ENCODE results near the gene ZNF214.

Gene ZNF214

GRCh38 chr11:7019500-7020182 is 505 bp downstream of the ZNF214 start:
- TF ChIP-seq CTCF (IDR thresholded peaks at IDR 0.05; ENCODE audit: low read length, missing control alignments), result no peak
- DNase-seq (ENCODE audit: low read depth), result no peak
- H3K4me3 ChIP-seq (replicated peaks; ENCODE audit: low read depth, low read length), result peak overlapping the region; percentile 88

- no peak for DNase-seq (ENCODE audit: low read depth)
- TF ChIP-seq CTCF (IDR thresholded peaks at IDR 0.05; ENCODE audit: low read length, missing control alignments), result no peak
- H3K4me3 ChIP-seq (replicated peaks; ENCODE audit: low read depth, low read length), result no peak overlapping the region
Observed at GRCh38 chr11:7016011-7016410, 4.1 kb downstream of the ZNF214 start.

- no peak overlapping the region for H3K4me3 ChIP-seq (replicated peaks; ENCODE audit: low read depth, low read length)
- no peak for DNase-seq (ENCODE audit: low read depth)
- no peak for TF ChIP-seq CTCF (IDR thresholded peaks at IDR 0.05; ENCODE audit: low read length, missing control alignments)
Observed at GRCh38 chr11:7014118-7014517, 6.0 kb downstream of the ZNF214 start.

- no peak overlapping the region for H3K4me3 ChIP-seq (replicated peaks; ENCODE audit: low read depth, low read length)
- DNase-seq (ENCODE audit: low read depth), result peak; percentile 45
- TF ChIP-seq CTCF (IDR thresholded peaks at IDR 0.05; ENCODE audit: low read length, missing control alignments), result no peak
Observed at GRCh38 chr11:7004482-7004881, 15.7 kb downstream of the ZNF214 start.

- no peak overlapping the region for H3K4me3 ChIP-seq (replicated peaks; ENCODE audit: low read depth, low read length)
- TF ChIP-seq CTCF (IDR thresholded peaks at IDR 0.05; ENCODE audit: low read length, missing control alignments), result no peak
- DNase-seq (ENCODE audit: low read depth), result no peak
Observed at GRCh38 chr11:6995703-6996102, 24.4 kb downstream of the ZNF214 start.

GRCh38 chr11:6992457-6993417 is 27.4 kb downstream of the ZNF214 start:
- no peak for TF ChIP-seq CTCF (IDR thresholded peaks at IDR 0.05; ENCODE audit: low read length, missing control alignments)

More at GRCh38 chr11:6992457-6993417, 27.4 kb downstream of the ZNF214 start:
- DNase-seq (ENCODE audit: low read depth), result peak; percentile 82
- H3K4me3 ChIP-seq (replicated peaks; ENCODE audit: low read depth, low read length), result peak overlapping the region; percentile 31

All from fibroblast of pulmonary artery (primary cell).